ENCODE measurements around the gene TOMM40.
"Not testable (repeated sequence)": the region's sequence is repeated elsewhere in the genome, so short reads cannot be mapped to it uniquely, and the experiment has no call there.

The TOMM40 gene

GRCh38 chr19:44914433-44915206, 23.6 kb downstream of the TOMM40 start, which contains the start of gene APOC1:
Gene APOC1, plus strand, starts transcription at chr19:44914608. Its CDS starts 284 bp downstream, at chr19:44914892.
- DNase-seq: peak; percentile 94
- in situ Hi-C loops (cut with MboI; ENCODE audit: low pct_unique_long_range_greater_than_20kb, low sequenced_read_pairs): not testable (repeated sequence)

- in situ Hi-C loops (cut with MboI; ENCODE audit: low pct_unique_long_range_greater_than_20kb, low sequenced_read_pairs): no loop called here
- DNase-seq: no peak
Measured at GRCh38 chr19:44924243-44924725, 33.2 kb downstream of the TOMM40 start.

DNA sequence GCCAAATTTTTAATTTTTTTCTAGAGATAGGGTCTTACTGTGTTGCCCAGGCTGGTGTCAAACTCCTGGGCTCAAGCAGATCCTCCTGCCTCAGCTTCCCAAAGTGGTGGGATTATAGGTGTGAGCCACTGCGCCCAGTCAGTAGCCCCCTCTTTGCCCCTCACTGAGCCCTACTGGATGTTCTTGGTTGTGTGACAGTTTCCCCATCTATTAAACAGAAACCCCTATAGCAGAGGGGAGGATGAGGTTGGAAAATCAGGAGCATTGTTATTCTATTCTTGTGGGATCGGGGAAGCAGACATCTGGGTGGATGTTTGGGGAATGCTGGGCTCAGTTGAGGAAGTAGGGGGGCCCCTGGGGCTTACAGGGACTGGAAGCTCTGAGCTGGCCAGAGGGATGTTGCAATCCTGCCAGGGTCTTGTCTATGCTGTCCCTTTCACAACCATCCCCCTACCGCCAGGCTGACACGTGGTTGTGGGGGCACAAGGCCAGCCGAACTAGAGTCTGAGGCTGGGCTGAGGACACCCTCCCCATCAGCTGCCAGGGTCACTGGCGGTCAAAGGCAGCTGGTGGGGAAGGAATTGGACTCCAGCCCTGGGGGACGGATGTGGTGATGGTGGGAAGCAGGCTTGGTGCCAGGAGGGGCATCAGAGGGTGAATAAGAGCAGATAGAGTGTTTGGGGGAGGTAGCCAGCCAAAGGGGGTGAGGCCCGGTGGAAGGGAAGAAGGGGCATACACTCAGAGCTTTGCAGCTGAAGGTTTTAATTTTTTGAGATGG, 34.2 kb downstream of the TOMM40 start:
- peak; percentile 38 for DNase-seq
- in situ Hi-C loops (cut with MboI; ENCODE audit: low pct_unique_long_range_greater_than_20kb, low sequenced_read_pairs): no loop called here

- in situ Hi-C loops (cut with MboI; ENCODE audit: low pct_unique_long_range_greater_than_20kb, low sequenced_read_pairs); DNase-seq: not testable (repeated sequence)
Measured at GRCh38 chr19:44926245-44927077, 35.4 kb downstream of the TOMM40 start.

DNA sequence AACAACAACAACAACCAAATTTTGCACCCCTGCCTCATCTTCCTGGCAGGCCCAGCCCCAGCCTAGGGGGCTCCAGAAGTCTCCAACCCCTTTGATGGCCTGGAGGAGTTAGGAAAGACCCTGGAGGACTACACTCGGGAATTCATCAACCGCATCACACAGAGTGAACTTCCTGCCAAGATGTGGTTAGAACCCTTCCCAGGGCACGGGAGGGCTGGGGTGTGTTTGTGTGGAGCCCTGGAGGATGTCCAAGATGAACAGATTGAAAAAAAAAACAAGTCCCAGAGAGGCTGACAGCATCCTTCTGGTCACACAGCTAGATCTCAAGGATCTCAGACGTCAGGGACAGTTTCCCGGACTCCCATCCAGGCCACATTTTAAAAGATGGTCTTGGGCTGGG, 36.7 kb downstream of the TOMM40 start:
- peak; percentile 22 for DNase-seq
- in situ Hi-C loops (cut with MboI; ENCODE audit: low pct_unique_long_range_greater_than_20kb, low sequenced_read_pairs): no loop called here

- in situ Hi-C loops (cut with MboI; ENCODE audit: low pct_unique_long_range_greater_than_20kb, low sequenced_read_pairs): no loop called here
- no peak for DNase-seq
Measured at GRCh38 chr19:44930088-44930487, 39.0 kb downstream of the TOMM40 start.

GRCh38 chr19:44931541-44931940, 40.5 kb downstream of the TOMM40 start:
- no peak for DNase-seq
- in situ Hi-C loops (cut with MboI; ENCODE audit: low pct_unique_long_range_greater_than_20kb, low sequenced_read_pairs): no loop called here

DNA sequence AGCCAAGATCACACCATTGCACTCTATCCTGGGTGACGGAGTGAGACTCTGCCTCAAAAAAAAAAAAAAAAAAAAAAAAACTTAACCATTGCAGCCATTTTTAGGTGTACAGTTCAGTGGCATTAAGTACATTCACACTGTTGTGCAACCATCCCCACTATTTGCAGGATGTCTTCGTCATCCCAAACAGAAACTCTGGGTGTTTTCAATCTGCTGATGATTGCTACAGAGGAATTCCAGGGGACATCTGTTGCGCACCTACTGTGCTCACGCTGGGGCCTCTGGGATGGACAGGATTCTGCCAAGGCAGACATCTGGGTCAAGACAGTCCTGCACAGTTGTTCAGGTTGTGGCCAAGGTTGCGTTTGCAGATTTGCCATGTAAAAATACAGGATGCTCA, 48.6 kb downstream of the TOMM40 start:
- in situ Hi-C loops (cut with MboI; ENCODE audit: low pct_unique_long_range_greater_than_20kb, low sequenced_read_pairs): no loop called here
- DNase-seq: no peak

- in situ Hi-C loops (cut with MboI; ENCODE audit: low pct_unique_long_range_greater_than_20kb, low sequenced_read_pairs): no loop called here
- no peak for DNase-seq
Measured at GRCh38 chr19:44942067-44942571, 51.1 kb downstream of the TOMM40 start, which contains the start of gene APOC4. Gene APOC4, plus strand, starts transcription at chr19:44942237. Its CDS starts 41 bp downstream, at chr19:44942278.

DNA sequence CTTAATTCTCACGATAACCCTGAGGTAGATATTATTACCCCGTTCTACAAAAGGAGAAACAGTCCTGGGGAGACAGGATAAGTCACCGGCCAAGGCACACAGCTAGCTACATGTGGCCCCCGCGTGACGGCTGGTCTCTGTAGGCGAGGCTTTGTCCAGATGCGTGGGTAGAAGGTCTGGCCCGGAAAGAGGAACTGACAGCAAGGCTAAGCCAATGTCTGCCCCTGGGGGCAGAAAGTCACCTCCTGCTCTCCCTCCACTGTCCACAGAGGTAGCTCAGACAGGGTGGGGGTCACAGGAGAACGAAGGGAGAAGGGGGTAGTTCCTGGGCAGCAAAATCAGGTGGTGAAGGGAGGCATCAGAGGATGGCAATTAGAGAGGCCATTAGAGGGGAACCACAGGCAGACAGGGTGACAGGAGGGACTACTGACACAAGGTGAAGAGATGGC, 52.8 kb downstream of the TOMM40 start:
- in situ Hi-C loops (cut with MboI; ENCODE audit: low pct_unique_long_range_greater_than_20kb, low sequenced_read_pairs): no loop called here
- DNase-seq: peak; percentile 83

GRCh38 chr19:44947041-44947581, 56.1 kb downstream of the TOMM40 start:
- DNase-seq: peak; percentile 87
- in situ Hi-C loops (cut with MboI; ENCODE audit: low pct_unique_long_range_greater_than_20kb, low sequenced_read_pairs): no loop called here

DNA sequence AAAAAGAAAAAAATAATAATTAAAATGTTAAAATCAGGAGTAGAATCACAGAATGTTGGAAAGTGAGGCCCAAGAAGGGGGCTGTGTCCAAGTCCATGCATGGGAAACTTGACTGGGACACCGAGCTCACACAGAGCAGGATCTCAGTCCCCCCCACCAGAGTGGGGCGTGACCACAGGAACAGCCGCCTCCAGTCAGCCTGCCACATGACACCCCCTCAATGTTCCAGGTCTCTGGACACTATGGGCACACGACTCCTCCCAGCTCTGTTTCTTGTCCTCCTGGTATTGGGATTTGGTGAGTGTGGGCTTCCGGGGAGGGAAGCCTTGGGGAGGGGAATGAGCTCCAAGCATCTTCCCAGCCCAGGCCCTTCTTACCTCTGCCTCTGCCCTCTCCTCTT, 57.2 kb downstream of the TOMM40 start:
- in situ Hi-C loops (cut with MboI; ENCODE audit: low pct_unique_long_range_greater_than_20kb, low sequenced_read_pairs): no loop called here

DNA sequence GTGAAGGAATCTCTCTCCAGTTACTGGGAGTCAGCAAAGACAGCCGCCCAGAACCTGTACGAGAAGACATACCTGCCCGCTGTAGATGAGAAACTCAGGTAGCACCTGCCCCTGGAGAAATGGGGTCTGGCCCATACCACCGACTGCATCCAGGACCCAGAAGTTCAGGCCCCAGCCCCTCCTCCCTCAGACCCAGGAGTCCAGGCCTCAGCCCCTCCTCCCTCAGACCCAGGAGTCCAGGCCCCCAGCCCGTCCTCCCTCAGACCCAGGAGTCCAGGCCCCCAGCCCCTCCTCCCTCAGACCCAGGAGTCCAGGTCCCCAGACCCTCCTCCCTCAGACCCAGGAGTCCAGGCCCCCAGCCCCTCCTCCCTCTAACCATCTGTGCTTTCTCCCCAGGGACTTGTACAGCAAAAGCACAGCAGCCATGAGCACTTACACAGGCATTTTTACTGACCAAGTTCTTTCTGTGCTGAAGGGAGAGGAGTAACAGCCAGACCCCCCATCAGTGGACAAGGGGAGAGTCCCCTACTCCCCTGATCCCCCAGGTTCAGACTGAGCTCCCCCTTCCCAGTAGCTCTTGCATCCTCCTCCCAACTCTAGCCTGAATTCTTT, 57.8 kb downstream of the TOMM40 start:
- in situ Hi-C loops (cut with MboI; ENCODE audit: low pct_unique_long_range_greater_than_20kb, low sequenced_read_pairs): no loop called here
- DNase-seq: no peak

More for the DNA sequence above, 57.2 kb downstream of the TOMM40 start:
- DNase-seq: no peak

DNA sequence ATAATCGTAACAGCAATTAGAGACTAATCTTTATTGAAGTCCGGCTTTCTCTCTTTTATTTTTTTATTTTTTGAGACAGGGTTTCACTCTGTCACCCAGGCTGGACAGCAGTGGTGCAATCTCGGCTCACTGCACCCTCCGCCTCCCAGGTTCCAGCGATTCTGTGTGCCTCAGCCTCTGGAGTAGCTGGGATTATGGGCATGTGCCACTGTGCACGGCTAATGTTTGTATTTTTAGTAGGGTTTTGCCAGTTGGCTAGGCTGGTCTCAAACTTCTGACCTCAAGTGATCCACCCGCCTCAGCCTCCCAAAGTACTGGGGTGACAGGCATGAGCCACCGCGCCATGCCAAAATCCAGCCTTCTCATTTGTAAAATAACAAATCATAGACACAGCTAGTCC, 58.5 kb downstream of the TOMM40 start:
- DNase-seq: no peak
- in situ Hi-C loops (cut with MboI; ENCODE audit: low pct_unique_long_range_greater_than_20kb, low sequenced_read_pairs): no loop called here

GRCh38 chr19:44951179-44952159, 60.4 kb downstream of the TOMM40 start:
- in situ Hi-C loops (cut with MboI; ENCODE audit: low pct_unique_long_range_greater_than_20kb, low sequenced_read_pairs): no loop called here
- DNase-seq: peak; percentile 65

All from KBM-7 (cell line).